GM12875 (cell line): ENCODE measurements around the gene SUCNR1.
"Not testable (repeated sequence)": the region's sequence is repeated elsewhere in the genome, so short reads cannot be mapped to it uniquely, and the experiment has no call there.

Source experiments
- H3K4me3 ChIP-seq: one replicate; pipeline ENCODE4 v1.5.1; 2011; ENCODE audit warnings: low read depth, low read length, control low read depth
- TF ChIP-seq, protein P1 (sequence below): IDR thresholded peaks from 2 replicates; pipeline ENCODE4 v1.5.1; 2011; ENCODE audit warnings: low read depth, mild to moderate bottlenecking, control low read depth, inconsistent platforms, low read length, moderate library complexity, borderline replicate concordance; ENCODE audit not compliant: insufficient read depth

Gene SUCNR1

DNA sequence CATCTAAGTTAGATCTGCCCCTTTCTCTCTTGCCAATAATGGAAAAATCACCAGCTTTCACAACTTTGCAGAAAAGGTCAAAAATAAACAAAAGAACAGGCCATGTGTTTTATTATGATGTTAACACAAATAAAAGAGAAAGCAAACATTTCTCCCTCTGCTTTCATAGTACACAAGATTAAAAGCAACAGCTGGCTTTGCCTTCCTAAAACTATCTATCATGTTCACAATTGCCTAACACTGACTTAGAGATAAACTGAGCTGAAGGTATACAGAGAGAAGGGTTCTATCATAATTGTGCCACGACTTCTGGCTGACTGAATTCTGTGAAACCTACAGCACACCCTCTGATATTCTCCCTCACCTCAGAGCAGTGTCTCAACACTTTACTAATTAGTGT lies 30.2 kb upstream of the SUCNR1 start:
- TF ChIP-seq, protein P1, sequence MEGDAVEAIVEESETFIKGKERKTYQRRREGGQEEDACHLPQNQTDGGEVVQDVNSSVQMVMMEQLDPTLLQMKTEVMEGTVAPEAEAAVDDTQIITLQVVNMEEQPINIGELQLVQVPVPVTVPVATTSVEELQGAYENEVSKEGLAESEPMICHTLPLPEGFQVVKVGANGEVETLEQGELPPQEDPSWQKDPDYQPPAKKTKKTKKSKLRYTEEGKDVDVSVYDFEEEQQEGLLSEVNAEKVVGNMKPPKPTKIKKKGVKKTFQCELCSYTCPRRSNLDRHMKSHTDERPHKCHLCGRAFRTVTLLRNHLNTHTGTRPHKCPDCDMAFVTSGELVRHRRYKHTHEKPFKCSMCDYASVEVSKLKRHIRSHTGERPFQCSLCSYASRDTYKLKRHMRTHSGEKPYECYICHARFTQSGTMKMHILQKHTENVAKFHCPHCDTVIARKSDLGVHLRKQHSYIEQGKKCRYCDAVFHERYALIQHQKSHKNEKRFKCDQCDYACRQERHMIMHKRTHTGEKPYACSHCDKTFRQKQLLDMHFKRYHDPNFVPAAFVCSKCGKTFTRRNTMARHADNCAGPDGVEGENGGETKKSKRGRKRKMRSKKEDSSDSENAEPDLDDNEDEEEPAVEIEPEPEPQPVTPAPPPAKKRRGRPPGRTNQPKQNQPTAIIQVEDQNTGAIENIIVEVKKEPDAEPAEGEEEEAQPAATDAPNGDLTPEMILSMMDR, result no peak

DNA sequence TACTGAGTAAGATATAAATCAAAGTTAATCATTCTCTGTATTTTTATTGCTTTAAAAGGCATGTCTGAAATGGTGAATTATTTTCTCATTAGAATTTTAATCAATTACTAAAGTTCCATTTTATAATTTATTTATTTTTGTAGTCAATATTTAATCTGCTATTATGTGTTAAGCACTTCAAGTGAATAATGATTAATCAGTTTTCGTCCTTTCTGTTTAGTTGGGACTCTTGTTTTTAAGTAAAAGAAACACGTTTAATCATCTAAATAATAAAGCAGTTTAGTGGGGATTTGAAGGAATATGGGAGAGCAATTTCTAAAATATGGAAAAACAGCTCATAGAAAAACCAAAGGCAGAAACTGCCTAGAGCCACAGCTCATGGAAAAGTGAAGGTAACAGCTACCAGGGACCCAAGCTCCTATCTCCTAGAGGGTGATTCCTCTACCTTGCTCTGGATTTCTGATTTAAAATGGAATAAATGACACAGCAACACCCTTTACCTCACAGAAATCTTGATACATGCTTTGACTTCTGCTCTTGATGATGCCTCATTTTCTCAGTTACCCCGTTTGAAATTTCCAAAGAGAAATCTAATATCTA lies 28.0 kb upstream of the SUCNR1 start:
- H3K4me3 ChIP-seq, result no peak overlapping the region
- TF ChIP-seq, protein P1, result no peak

More for the DNA sequence above, 30.2 kb upstream of the SUCNR1 start:
- no peak overlapping the region for H3K4me3 ChIP-seq

GRCh38 chr3:151850065-151850464 lies 23.4 kb upstream of the SUCNR1 start:
- not testable (repeated sequence) for H3K4me3 ChIP-seq

GRCh38 chr3:151852074-151852811 lies 21.2 kb upstream of the SUCNR1 start:
- H3K4me3 ChIP-seq, result no peak overlapping the region
- TF ChIP-seq, protein P1, result no peak

DNA sequence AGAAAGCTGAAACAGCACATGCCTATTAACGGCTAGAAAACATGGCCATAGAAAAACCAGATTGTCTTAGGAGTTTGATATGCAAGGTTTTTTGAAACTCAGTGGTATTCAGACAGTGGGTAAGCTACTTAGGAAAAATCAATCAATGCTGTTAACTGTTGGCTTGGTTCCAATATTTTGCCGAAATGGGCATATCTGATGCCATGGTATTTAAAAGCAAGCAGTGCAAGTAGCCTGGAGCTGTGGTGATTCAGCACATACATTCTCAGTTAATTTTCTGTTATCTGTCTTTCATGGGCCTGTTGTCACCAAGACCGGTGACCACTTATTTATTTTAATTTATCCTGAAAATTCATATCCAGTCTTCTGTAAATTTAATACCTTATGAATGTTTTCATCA lies 17.3 kb upstream of the SUCNR1 start:
- TF ChIP-seq, protein P1, result no peak
- H3K4me3 ChIP-seq, result no peak overlapping the region

GRCh38 chr3:151856641-151857040 lies 16.8 kb upstream of the SUCNR1 start:
- TF ChIP-seq, protein P1, result no peak
- H3K4me3 ChIP-seq, result no peak overlapping the region

- TF ChIP-seq, protein P1, result no peak
- no peak overlapping the region for H3K4me3 ChIP-seq
Observed at GRCh38 chr3:151859233-151859673, 14.2 kb upstream of the SUCNR1 start.
